Right renal pelvis (tissue), 4 donors: Measurements from ENCODE around the gene ATF1. TPM values are rescaled to one million over a fixed set of nuclear protein-coding genes. Genes with fewer than 3 reads are reported as not detected.
"Not testable (repeated sequence)": the region's sequence is repeated elsewhere in the genome, so short reads cannot be mapped to it uniquely, and the experiment has no call there.

ENCODE experiments used
- DNase-seq, 4 donors: peaks; one replicate each; pipeline ENCODE4 v3.0.0-alpha.2; 2013; ENCODE audit warnings: low read depth in 4 of 4, low spot score in 3 of 4, missing footprints in 1 of 4
- polyA plus RNA-seq, 4 donors: library from polyadenylated mRNA; unstranded; fragments of 120-200 nt; gene quantifications; one replicate each; pipeline ENCODE4 v1.2.1, GENCODE V29; 2013; ENCODE audit not compliant: insufficient read length in 4 of 4

The ATF1 gene
- polyA plus RNA-seq, 4 donors, result 40.5 to 47.9 (median 44.9) TPM

DNA sequence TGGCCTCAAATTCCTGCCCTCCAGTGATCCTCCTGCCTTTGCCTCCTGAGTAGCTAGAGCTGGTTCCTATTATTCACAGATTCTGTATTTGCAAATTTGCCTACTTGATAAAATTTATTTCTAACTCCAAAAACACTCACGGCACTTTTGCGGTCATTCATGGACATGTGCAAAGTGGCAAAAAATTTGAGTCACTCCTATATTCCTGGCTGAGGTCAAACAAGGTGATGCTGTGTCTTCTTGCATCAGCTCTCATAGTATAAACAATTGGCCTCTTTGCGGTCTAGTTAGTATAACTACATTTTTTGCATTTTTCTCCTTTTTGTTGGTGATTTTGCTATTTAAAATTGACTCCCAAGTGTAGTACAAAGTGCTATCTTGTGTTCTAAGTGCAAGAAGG, 24.7 kb downstream of the ATF1 start:
- DNase-seq, result no peak

GRCh38 chr12:50790081-50790480, 26.2 kb downstream of the ATF1 start:
- no peak for DNase-seq

DNA sequence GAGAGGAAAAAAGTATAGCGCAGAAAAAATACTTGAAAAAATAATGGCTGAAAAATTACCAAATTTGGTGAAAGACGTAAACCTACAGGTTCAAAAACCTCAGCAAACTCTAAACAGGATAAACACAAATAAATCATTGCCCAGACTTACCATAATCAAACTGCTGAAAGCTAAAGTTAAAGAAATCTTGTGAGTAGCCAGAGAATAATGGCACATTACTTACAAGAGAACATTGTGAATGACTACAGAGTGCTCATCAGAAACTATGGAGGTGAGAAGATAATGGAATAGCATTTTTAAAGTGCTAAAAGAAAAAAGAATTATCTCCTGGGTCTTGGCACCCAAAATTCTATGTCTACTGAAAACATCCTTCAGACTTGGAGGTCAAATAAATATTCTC, 36.0 kb downstream of the ATF1 start:
- DNase-seq, result no peak

GRCh38 chr12:50803230-50803875, 39.5 kb downstream of the ATF1 start:
- DNase-seq, result no peak

- DNase-seq, result no peak
Observed at GRCh38 chr12:50806176-50806575, 42.3 kb downstream of the ATF1 start.

GRCh38 chr12:50809131-50809530, 45.2 kb downstream of the ATF1 start:
- not testable (repeated sequence) for DNase-seq

GRCh38 chr12:50814921-50815320, 51.0 kb downstream of the ATF1 start:
- DNase-seq, result not testable (repeated sequence)

- no peak for DNase-seq
Observed at GRCh38 chr12:50820177-50820576, 56.3 kb downstream of the ATF1 start.

- no peak for DNase-seq
Observed at GRCh38 chr12:50822082-50822481, 58.2 kb downstream of the ATF1 start.

GRCh38 chr12:50823724-50824123, 59.8 kb downstream of the ATF1 start:
- DNase-seq, result not testable (repeated sequence)

DNA sequence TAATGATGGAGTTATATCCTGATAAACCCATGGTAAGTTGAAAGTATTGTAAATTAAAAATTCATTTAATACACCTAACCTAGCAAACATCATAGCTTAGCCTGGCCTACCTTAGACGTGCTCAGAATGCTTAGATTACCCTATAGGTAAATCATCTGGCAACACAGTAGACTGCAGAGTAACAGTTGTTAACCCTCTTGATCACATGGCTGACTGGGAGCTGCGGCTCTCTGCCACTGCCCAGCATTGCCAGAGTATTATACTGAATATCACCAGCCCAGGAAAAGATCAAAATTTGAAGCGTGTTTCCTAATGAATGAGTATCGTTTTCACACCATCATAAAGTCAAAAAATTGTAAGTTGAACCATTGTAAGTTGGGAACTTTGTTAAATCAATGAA, 61.0 kb downstream of the ATF1 start:
- DNase-seq, result no peak

- peak; percentile 43 to 67 (median 50) for DNase-seq
Observed at GRCh38 chr12:50825372-50825838, 61.5 kb downstream of the ATF1 start.

- no peak for DNase-seq
Observed at GRCh38 chr12:50828121-50828520, 64.2 kb downstream of the ATF1 start.

DNA sequence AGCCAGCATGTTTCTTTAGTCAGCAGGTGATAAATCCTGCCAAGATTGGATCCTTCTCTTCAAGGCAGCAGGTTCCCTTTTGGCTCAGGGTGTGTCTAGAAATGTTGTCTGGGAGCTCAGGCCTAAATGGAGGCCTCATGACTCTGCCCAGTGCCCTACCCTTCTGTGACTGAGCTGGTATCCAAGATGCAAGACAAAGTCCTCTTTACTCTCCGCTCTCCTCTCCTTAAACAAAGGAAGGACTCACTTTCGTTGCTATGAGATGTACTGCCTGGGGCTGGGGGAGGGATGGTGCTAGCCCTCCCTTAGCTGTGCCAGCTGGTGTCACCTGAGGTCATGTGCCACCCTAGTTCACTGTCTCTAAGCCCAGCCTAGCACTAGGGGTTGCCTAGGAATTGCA, 65.0 kb downstream of the ATF1 start:
- DNase-seq, result no peak

DNA sequence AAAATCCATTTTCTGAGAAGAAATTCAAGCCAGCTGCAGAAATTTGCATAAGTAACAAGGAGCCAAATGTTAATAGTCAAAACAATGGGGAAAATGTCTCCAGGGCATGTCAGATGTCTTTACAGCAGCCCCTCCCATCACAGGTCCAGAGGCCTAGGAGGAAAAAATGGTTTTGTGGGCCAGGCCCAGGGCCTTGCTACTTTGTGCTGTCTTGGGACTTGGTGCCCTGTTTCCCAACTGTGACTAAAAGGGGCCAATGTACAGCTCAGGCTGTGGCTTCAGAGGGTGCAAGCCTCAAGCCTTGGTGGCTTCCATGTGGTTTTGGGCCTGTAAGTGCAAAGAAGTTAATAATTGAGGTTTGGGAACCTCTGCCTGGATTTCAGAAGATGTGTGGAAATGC, 69.9 kb downstream of the ATF1 start:
- DNase-seq, result not testable (repeated sequence)

DNA sequence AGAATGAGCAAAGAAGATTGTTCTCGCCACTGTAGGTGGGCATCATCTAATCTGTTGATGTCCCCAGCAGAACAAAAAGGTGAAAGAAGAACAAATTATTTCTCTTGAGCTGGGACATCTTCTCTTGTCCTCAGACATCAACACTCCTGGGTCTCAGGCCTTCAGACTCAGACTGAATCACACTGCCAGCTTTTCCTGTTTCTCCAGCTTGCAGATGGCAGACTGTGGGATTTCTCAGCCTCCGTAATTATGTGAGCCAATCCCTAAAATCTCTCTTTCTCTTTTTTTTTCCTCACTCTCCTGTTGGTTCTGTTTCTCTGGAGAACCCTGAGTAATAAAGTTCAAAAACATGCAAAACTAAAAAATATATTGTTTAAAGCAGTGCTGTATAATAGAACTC, 75.1 kb downstream of the ATF1 start:
- DNase-seq, result no peak

DNA sequence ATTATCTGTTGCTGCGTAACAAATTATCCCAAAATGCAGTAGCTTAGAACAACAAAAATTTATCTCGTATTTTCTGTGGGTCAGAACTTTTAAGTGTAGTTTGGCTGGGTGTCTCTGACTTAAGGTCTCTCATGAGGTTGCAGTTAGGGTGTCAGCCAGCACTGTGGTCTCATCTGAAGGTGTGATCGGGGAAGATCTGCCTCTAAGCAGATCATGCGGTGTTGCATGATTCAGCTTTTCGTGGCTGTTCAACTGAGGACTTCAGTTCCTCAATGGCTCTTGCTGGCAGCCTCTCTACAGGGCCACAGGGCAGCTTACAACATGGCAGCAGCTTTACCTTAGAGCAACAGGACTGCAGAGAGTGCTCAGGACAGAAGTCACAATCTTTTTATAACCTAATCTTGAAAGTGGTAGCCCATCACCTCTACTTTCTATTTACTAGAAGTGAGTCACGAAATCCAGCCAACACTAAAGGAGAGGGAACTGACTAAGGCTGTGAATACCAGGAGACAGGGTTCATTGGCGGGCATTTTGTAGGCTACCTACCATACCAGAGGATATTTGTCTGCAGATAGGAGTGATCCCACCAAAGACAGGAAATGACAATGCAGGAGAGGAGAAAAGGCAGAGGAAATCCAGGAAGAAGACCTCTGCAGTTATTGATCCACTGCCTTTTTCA, 77.0 kb downstream of the ATF1 start:
- no peak for DNase-seq

DNA sequence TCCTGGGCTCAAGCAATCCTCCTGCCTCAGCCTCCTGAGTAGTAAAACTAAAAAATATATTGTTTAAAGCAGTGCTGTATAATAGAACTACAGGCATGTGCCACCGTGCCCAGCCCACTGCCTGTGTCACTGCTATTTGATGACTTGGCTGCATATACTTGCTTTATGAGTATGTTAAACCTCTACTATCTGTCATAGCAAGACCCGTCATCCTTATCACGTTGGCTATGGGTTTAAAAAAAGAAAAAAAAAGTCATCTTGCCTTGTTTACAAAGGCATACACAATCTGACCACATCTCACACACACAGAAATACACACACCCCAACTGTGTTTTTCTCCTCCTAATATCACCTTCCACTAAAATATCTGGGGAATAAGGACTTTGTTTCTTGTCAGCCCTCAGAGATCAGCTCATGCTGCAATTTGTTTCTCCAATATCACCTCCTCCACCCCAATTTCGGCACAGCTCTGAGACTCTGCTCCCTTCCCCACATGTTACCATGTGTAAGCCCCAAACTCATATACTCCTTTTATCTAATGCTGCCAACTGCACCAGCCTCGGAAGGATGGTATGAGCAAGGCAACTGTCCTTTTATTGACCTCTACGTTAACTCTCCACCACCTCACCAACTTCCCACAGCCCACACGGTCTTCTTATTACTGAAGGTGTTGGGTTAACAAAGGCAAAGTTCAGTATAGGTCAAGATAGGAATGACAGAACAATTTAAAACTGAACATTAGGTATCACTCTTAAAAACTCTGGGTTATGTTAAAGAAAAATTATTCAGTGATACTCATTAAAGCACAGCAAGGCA, 78.0 kb downstream of the ATF1 start:
- no peak for DNase-seq

DNA sequence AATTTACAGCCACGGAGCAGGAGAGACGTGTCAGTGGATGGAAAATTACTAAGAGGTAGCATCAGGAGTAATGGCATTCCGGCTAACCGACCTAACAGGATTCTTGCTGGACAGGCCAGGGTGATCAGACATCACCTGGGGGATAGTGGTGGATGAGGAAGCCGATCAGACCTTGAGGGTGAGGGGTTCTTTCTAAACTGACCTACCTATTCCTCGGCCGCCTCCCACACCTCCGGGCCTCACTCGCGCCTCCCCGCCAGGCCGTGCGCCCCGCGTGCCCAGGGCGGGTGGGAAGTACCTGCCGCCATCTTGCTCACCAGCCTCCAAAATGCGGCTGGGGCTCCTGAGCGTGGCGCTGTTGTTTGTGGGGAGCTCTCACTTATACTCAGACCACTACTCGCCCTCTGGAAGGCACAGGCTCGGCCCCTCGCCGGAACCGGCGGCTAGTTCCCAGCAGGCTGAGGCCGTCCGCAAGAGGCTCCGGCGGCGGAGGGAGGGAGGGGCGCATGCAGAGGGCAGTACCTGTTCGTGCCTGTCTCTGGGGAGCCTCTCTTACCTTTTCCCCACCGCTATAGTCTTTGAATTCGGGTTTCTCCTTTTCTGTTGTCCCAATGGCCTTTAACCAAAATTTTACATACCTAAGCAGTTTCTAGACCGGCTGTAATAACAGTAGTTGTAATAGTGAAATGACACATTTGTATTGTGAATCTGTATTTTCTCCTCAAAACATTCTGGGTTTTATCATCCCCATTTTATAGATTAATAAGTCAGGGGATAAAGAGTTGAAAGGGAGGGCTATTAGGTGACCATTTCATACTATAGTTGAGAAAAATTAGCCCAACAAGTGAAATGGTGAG, 79.0 kb downstream of the ATF1 start, which contains the start of gene TMPRSS12:
TMPRSS12 (plus strand) TSS at position 290 of the 857 bp plus-strand sequence; CDS start at position 329, 39 bp downstream.
- peak in 2 of 4 donors; percentile 20 to 29 for DNase-seq

- no peak for DNase-seq
Observed at GRCh38 chr12:50845021-50845647, 81.2 kb downstream of the ATF1 start.
